Calu3 (cell line): ENCODE results near the gene HRC. TPM values are rescaled to one million over a fixed set of nuclear protein-coding genes. Genes with fewer than 3 reads are reported as not detected.

ENCODE experiments used
- BruUV-seq: library from RNA; stranded (reverse); fragments of 400-500 nt; replicated peaks from 2 replicates; lab custom pipeline; 2021; lab: Mats Ljungman, UMichigan
- CTCF ChIA-PET: fragments of 300-600 bp; sonication (Branson Sonifier 250); formaldehyde crosslinking; loops from one replicate; lab custom pipeline; 2022; ENCODE audit warnings: antibody characterized with exemption; lab: Charles Lee
- DNase-seq: peaks from one replicate; pipeline ENCODE4 v3.0.0; 2022
- H3K27ac Mint-ChIP-seq: one replicate; pipeline ENCODE4 v1.8.0; 2022; ENCODE audit warnings: mixed read lengths; ENCODE audit not compliant: unreplicated experiment
- H3K27me3 Mint-ChIP-seq: one replicate; pipeline ENCODE4 v1.8.0; 2022; ENCODE audit warnings: mixed read lengths; ENCODE audit not compliant: unreplicated experiment
- H3K36me3 Mint-ChIP-seq: one replicate; pipeline ENCODE4 v1.8.0; 2022; ENCODE audit warnings: mild to moderate bottlenecking, moderate library complexity, mixed read lengths; ENCODE audit not compliant: insufficient read depth, unreplicated experiment
- H3K4me1 Mint-ChIP-seq: one replicate; pipeline ENCODE4 v1.8.0; 2022; ENCODE audit warnings: mild to moderate bottlenecking, low read depth, mixed read lengths; ENCODE audit not compliant: unreplicated experiment
- H3K4me3 Mint-ChIP-seq: one replicate; pipeline ENCODE4 v1.8.0; 2022; ENCODE audit warnings: mild to moderate bottlenecking, low read depth, moderate library complexity, mixed read lengths; ENCODE audit not compliant: unreplicated experiment
- H3K9me3 Mint-ChIP-seq: one replicate; pipeline ENCODE4 v1.8.0; 2022; ENCODE audit warnings: low read depth, mixed read lengths; ENCODE audit not compliant: unreplicated experiment
- CTCF ChIP-seq: fragments of 200-600 bp; IDR thresholded peaks from one replicate; pipeline ENCODE4 v1.8.0; 2022; ENCODE audit warnings: antibody characterized with exemption; ENCODE audit not compliant: unreplicated experiment
- intact Hi-C: fragments of 100-400 bp; cut with micrococcal nuclease; formaldehyde crosslinking; loops from one replicate; pipeline ENCODE4 v1.10.0; 2022; ENCODE audit not compliant: unreplicated experiment
- total RNA-seq: library from RNA; stranded (reverse); gene quantifications from 2 replicates; pipeline ENCODE4 v1.2.3, GENCODE V29; 2022

HRC gene
- total RNA-seq, 1 experiment from 2014 or later, result not detected

DNA sequence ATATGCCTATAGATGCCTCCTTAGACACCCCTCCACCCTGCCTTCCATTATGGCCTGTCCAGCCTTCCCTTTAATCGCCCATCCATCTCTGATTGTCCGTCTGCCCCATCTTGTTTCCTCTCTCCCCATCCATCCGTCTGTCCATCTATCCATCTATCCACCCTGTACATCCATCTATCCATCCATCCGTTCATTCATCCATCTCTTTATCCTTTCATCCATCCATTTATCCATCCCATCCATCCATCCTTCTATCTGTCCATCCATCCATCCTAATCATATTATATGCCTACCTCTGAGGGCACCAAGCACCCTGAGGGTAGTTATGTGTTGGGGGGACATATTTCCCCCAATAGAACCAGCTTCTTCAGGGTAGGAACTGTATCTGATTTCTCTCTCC lies 25.5 kb upstream of the HRC start:
- no peaks in the 10 kb centered on the region for H3K4me1 Mint-ChIP-seq
- H3K27me3 Mint-ChIP-seq, result no peaks in the 10 kb centered on the region
- peaks cover 27% of the 10 kb centered on the region for H3K36me3 Mint-ChIP-seq
- peaks cover 3% of the 10 kb centered on the region for H3K9me3 Mint-ChIP-seq
- no peak overlapping the region for H3K4me3 Mint-ChIP-seq
- CTCF ChIA-PET, result no interaction called here
- no peak for TF ChIP-seq CTCF
- no peak overlapping the region for H3K27ac Mint-ChIP-seq
- no TSS peak for BruUV-seq
- no peak for DNase-seq
- intact Hi-C loops, result no loop called here

GRCh38 chr19:49173198-49173597 lies 18.0 kb upstream of the HRC start:
- Mint-ChIP-seq H3K4me3 (no peak overlapping the region), H3K36me3 (peaks cover 8% of the 10 kb centered on the region), H3K27ac (no peak overlapping the region), H3K27me3 (no peaks in the 10 kb centered on the region), H3K4me1 (peaks cover 8% of the 10 kb centered on the region), H3K9me3 (no peaks in the 10 kb centered on the region)
- no TSS peak for BruUV-seq
- intact Hi-C loops, result no loop called here
- CTCF ChIA-PET, result no interaction called here
- no peak for DNase-seq
- TF ChIP-seq CTCF, result no peak

DNA sequence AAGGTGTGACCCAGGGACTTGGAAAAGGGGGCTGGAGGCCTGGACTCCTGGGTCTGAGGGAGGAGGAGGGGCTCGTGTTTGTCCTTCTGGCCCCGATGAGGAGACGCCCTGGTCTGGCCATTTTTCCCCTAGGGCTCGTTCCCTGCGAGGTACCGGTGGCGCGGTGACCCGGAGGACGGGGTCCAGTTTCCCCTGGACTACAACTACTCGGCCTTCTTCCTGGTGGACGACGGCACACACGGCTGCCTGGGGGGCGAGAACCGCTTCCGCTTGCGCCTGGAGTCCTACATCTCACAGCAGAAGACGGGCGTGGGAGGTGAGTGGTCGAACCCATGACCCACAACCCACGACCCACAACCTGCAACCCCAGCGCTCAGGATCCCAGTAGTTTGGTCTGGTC lies 13.2 kb upstream of the HRC start:
- no TSS peak for BruUV-seq
- Mint-ChIP-seq H3K9me3 (no peaks in the 10 kb centered on the region), H3K4me3 (no peak overlapping the region), H3K27ac (no peak overlapping the region), H3K27me3 (no peaks in the 10 kb centered on the region), H3K4me1 (peaks cover 17% of the 10 kb centered on the region), H3K36me3 (peaks cover 12% of the 10 kb centered on the region)
- TF ChIP-seq CTCF, result no peak
- CTCF ChIA-PET, result interaction anchor here (0.6 kb wide), 1 partner anchor 71 kb away, joined by 4 read pairs; no protein-coding TSS in a partner anchor
- intact Hi-C loops, result no loop called here
- DNase-seq, result no peak

DNA sequence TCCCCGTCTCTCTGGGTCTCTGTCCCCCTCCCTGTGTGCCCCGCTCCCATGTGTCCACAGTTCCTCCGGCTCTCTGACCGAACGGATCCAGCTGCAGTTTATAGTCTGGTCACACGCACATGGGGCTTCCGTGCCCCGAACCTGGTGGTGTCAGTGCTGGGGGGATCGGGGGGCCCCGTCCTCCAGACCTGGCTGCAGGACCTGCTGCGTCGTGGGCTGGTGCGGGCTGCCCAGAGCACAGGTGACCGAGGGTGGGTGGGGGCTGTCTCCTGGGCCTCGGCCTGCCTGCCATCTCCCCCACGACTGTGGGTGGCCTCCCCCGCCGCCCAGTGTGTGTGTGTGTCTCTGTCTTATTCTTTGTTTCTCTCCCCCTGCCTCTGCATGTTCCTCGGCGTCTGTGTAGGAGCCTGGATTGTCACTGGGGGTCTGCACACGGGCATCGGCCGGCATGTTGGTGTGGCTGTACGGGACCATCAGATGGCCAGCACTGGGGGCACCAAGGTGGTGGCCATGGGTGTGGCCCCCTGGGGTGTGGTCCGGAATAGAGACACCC lies 12.7 kb upstream of the HRC start:
- BruUV-seq, result no TSS peak
- intact Hi-C loops, result no loop called here
- peaks cover 17% of the 10 kb centered on the region for H3K4me1 Mint-ChIP-seq
- CTCF ChIA-PET, result no interaction called here
- no peak overlapping the region for H3K4me3 Mint-ChIP-seq
- DNase-seq, result no peak
- H3K27ac Mint-ChIP-seq, result no peak overlapping the region
- H3K36me3 Mint-ChIP-seq, result peaks cover 12% of the 10 kb centered on the region
- H3K9me3 Mint-ChIP-seq, result no peaks in the 10 kb centered on the region
- no peak for TF ChIP-seq CTCF
- no peaks in the 10 kb centered on the region for H3K27me3 Mint-ChIP-seq
